Neuronal stem cell (in vitro differentiated cells): ENCODE data around the gene SLC25A39.

Experiments used
- DNase-seq: peaks from one replicate; pipeline ENCODE4 v3.0.0-alpha.2; 2013; ENCODE audit warnings: low spot score
- H2AFZ ChIP-seq: one replicate; pipeline ENCODE4 v1.6.1; 2013; ENCODE audit warnings: mild to moderate bottlenecking, low read length, inconsistent platforms
- H2AK5ac ChIP-seq: 2 replicates; pipeline ENCODE4 v1.6.1; 2013; ENCODE audit warnings: low read depth, mild to moderate bottlenecking, inconsistent platforms, low read length, moderate library complexity, mixed read lengths
- H2BK120ac ChIP-seq: 2 replicates; pipeline ENCODE4 v1.6.1; 2013; ENCODE audit warnings: low read depth, mild to moderate bottlenecking, inconsistent platforms, low read length, moderate library complexity, mixed read lengths
- H2BK12ac ChIP-seq: one replicate; pipeline ENCODE4 v1.6.1; 2013; ENCODE audit warnings: low read length, inconsistent platforms
- H2BK15ac ChIP-seq: 2 replicates; pipeline ENCODE4 v1.6.1; 2013; ENCODE audit warnings: mild to moderate bottlenecking, low read length, inconsistent platforms, mixed read lengths
- H2BK5ac ChIP-seq: one replicate; pipeline ENCODE4 v1.6.1; 2013; ENCODE audit warnings: inconsistent platforms, mild to moderate bottlenecking, low read length, moderate library complexity
- H3K14ac ChIP-seq: one replicate; pipeline ENCODE4 v1.6.1; 2013; ENCODE audit warnings: low read length, inconsistent platforms
- H3K18ac ChIP-seq: 2 replicates; pipeline ENCODE4 v1.6.1; 2013; ENCODE audit warnings: low read length, inconsistent platforms
- H3K23ac ChIP-seq: 2 replicates; pipeline ENCODE4 v1.6.1; 2013; ENCODE audit warnings: low read depth, mild to moderate bottlenecking, mixed read lengths, low read length, inconsistent platforms; ENCODE audit not compliant: poor library complexity
- H3K27ac ChIP-seq: replicated peaks from 3 replicates; pipeline ENCODE4 v1.5.1; 2013; ENCODE audit warnings: low read length, inconsistent platforms
- H3K27me3 ChIP-seq, 3 experiments: 2 replicates each; pipeline ENCODE4 v1.6.1; 2013; ENCODE audit warnings: low read length in 3 of 3, mild to moderate bottlenecking in 2 of 3, inconsistent platforms in 1 of 3, low read depth in 1 of 3, mixed read lengths in 1 of 3, moderate library complexity in 1 of 3; ENCODE audit not compliant: control insufficient read depth in 3 of 3, insufficient read depth in 3 of 3
- H3K36me3 ChIP-seq, 2 donors: replicated peaks in 1 of 2; 2 replicates each; pipeline ENCODE4 v1.6.1; 2013; ENCODE audit warnings: low read length in 2 of 2; ENCODE audit not compliant: control insufficient read depth in 2 of 2, insufficient read depth in 2 of 2
- H3K4ac ChIP-seq: 2 replicates; pipeline ENCODE4 v1.6.1; 2013; ENCODE audit warnings: inconsistent platforms, mild to moderate bottlenecking, low read length, moderate library complexity
- H3K4me1 ChIP-seq, 2 donors: 1 replicate in 1 of 2; 2 replicates in 1 of 2; pipeline ENCODE4 v1.6.1; 2013; ENCODE audit warnings: low read length in 2 of 2, low read depth in 1 of 2; ENCODE audit not compliant: control insufficient read depth in 2 of 2, insufficient read depth in 1 of 2
- H3K4me2 ChIP-seq: one replicate; pipeline ENCODE4 v1.6.1; 2013; ENCODE audit warnings: mild to moderate bottlenecking, low read length, inconsistent platforms; ENCODE audit not compliant: insufficient read depth, poor library complexity, severe bottlenecking
- H3K4me3 ChIP-seq, 2 donors: 2 replicates each; pipeline ENCODE4 v1.5.1; 2013; ENCODE audit warnings: low read length in 2 of 2, mild to moderate bottlenecking in 2 of 2, inconsistent platforms in 1 of 2, moderate library complexity in 1 of 2
- H3K79me1 ChIP-seq: one replicate; pipeline ENCODE4 v1.6.1; 2013; ENCODE audit warnings: low read depth, mild to moderate bottlenecking, inconsistent platforms, low read length, moderate library complexity
- H3K9ac ChIP-seq: one replicate; pipeline ENCODE4 v1.6.1; 2013; ENCODE audit warnings: mild to moderate bottlenecking, low read depth, low read length, inconsistent platforms; ENCODE audit not compliant: poor library complexity
- H3K9me3 ChIP-seq, 2 donors: replicated peaks in 1 of 2; 2 replicates each; pipeline versions ENCODE3 to v1.6.1; 2013; ENCODE audit warnings: low read length in 2 of 2, mild to moderate bottlenecking in 2 of 2, inconsistent platforms in 1 of 2, low read depth in 1 of 2, mixed read lengths in 1 of 2, moderate library complexity in 1 of 2; ENCODE audit not compliant: control insufficient read depth in 2 of 2, insufficient read depth in 1 of 2
- H4K8ac ChIP-seq: one replicate; pipeline ENCODE4 v1.6.1; 2013; ENCODE audit warnings: low read depth, mild to moderate bottlenecking, inconsistent platforms, low read length, moderate library complexity
- H4K91ac ChIP-seq: one replicate; pipeline ENCODE4 v1.6.1; 2013; ENCODE audit warnings: low read length, low read depth, mild to moderate bottlenecking, inconsistent platforms; ENCODE audit not compliant: poor library complexity
- WGBS, 2 donors: extraction: QIAGEN DNeasy Blood & Tissue Kit; methylation state at CpG; one replicate each; pipeline ENCODE4 v1.1.7; 2013; ENCODE audit warnings: missing lambda C conversion rate in 2 of 2, mixed read lengths in 1 of 2; ENCODE audit not compliant: insufficient read length in 2 of 2, insufficient replicate concordance in 1 of 2; ENCODE audit errors: extremely low coverage in 2 of 2; 5-methylcytosine and 5-hydroxymethylcytosine counted together

SLC25A39 gene

GRCh38 chr17:44363613-44364159 lies 39.1 kb upstream of the SLC25A39 start, which contains the start of gene FAM171A2:
TSS of gene FAM171A2 (minus strand) at chr17:44363853. CDS start at chr17:44363714, 139 bp downstream.
- Histone ChIP-seq H3K27ac (peak within 1 kb of the TSS; percentile 71), H4K8ac (peak within 1 kb of the TSS; percentile 48), H2BK5ac (peak within 1 kb of the TSS; percentile 98), H3K4me1 (peaks cover 23% of the 10 kb centered on the region in 2 donors), H2BK12ac (no peak within 1 kb of the TSS), H2BK120ac (peak within 1 kb of the TSS; percentile 43), H3K18ac (peak within 1 kb of the TSS; percentile 95), H3K14ac (peak within 1 kb of the TSS; percentile 79), H3K79me1 (peaks cover 21% of the 10 kb centered on the region), H3K27me3 (peaks cover 0 to 19% (median 2%) of the 10 kb centered on the region in 3 experiments), H3K9ac (peak within 1 kb of the TSS; percentile 85), H4K91ac (no peak within 1 kb of the TSS), H3K4me3 (peak within 1 kb of the TSS; percentile 84 to 97), H2BK15ac (peak within 1 kb of the TSS; percentile 49), H3K4ac (peak within 1 kb of the TSS; percentile 78), H2AFZ (peak within 1 kb of the TSS; percentile 91), H3K4me2 (peak within 1 kb of the TSS; percentile 81), H2AK5ac (peak within 1 kb of the TSS; percentile 86), H3K23ac (peak within 1 kb of the TSS; percentile 49), H3K9me3 (no peaks in the 10 kb centered on the region), H3K36me3 (peaks cover 0 to 16% of the 10 kb centered on the region in 2 donors)
- no CpG with 5 or more reads among the region's 63 CpGs for WGBS, 2 donors
- peak; percentile 75 for DNase-seq

GRCh38 chr17:44362949-44363612 lies 38.5 kb upstream of the SLC25A39 start:
- peaks cover 0 to 22% of the 10 kb centered on the region in 2 donors for H3K36me3 ChIP-seq
- H3K9ac ChIP-seq: peak overlapping the region; percentile 85
- peak overlapping the region; percentile 86 for H2AK5ac ChIP-seq
- H3K27ac ChIP-seq: peak overlapping the region; percentile 71
- H3K14ac ChIP-seq: peak overlapping the region; percentile 79
- peaks cover 23% of the 10 kb centered on the region in 2 donors for H3K4me1 ChIP-seq
- H3K23ac ChIP-seq: peak overlapping the region; percentile 49
- H3K79me1 ChIP-seq: peaks cover 21% of the 10 kb centered on the region
- H2BK120ac ChIP-seq: peak overlapping the region; percentile 43
- peak overlapping the region; percentile 95 for H3K18ac ChIP-seq
- no peaks in the 10 kb centered on the region for H3K9me3 ChIP-seq
- peak overlapping the region; percentile 91 for H2AFZ ChIP-seq
- peak overlapping the region; percentile 98 for H2BK5ac ChIP-seq
- no CpG with 5 or more reads among the region's 45 CpGs for WGBS, 2 donors
- H3K4me2 ChIP-seq: peak overlapping the region; percentile 81
- peak overlapping the region; percentile 49 for H2BK15ac ChIP-seq
- H3K4me3 ChIP-seq: peak overlapping the region; percentile 84 to 97
- DNase-seq: no peak
- peak overlapping the region; percentile 78 for H3K4ac ChIP-seq
- H3K27me3 ChIP-seq: peaks cover 0 to 19% (median 2%) of the 10 kb centered on the region in 3 experiments
- H2BK12ac ChIP-seq: no peak overlapping the region
- peak overlapping the region; percentile 48 for H4K8ac ChIP-seq
- H4K91ac ChIP-seq: no peak overlapping the region

GRCh38 chr17:44362459-44362948 lies 37.9 kb upstream of the SLC25A39 start:
- H3K36me3 ChIP-seq: peaks cover 2 to 27% of the 10 kb centered on the region in 2 donors
- no peak overlapping the region for H3K27ac ChIP-seq
- WGBS, 2 donors: no CpG with 5 or more reads among the region's 11 CpGs

More at GRCh38 chr17:44362459-44362948, 37.9 kb upstream of the SLC25A39 start:
- no peak for DNase-seq
- H3K4me3 ChIP-seq: peak overlapping the region; percentile 84 to 97
- no peak overlapping the region for H2BK12ac ChIP-seq
- H2BK120ac ChIP-seq: peak overlapping the region; percentile 43
- peak overlapping the region; percentile 98 for H2BK5ac ChIP-seq
- H2BK15ac ChIP-seq: peak overlapping the region; percentile 42
- H3K23ac ChIP-seq: no peak overlapping the region
- H3K27me3 ChIP-seq: peaks cover 0 to 19% (median 2%) of the 10 kb centered on the region in 3 experiments
- H3K79me1 ChIP-seq: peaks cover 21% of the 10 kb centered on the region
- H3K18ac ChIP-seq: peak overlapping the region; percentile 49
- H3K9me3 ChIP-seq: no peaks in the 10 kb centered on the region
- no peak overlapping the region for H3K4ac ChIP-seq
- peak overlapping the region; percentile 78 for H3K9ac ChIP-seq
- no peak overlapping the region for H4K8ac ChIP-seq
- no peak overlapping the region for H4K91ac ChIP-seq
- H2AFZ ChIP-seq: no peak overlapping the region
- peak overlapping the region; percentile 86 for H2AK5ac ChIP-seq
- peak overlapping the region; percentile 81 for H3K4me2 ChIP-seq
- H3K4me1 ChIP-seq: peaks cover 23% of the 10 kb centered on the region in 2 donors
- H3K14ac ChIP-seq: no peak overlapping the region
